GM12874 (cell line): ENCODE results near the gene SPATA31A5.
"Not testable (repeated sequence)": the region's sequence is repeated elsewhere in the genome, so short reads cannot be mapped to it uniquely, and the experiment has no call there.

Experiments used
- TF ChIP-seq, protein P1 (sequence below): IDR thresholded peaks from 2 replicates; pipeline ENCODE4 v1.5.1; 2011; ENCODE audit warnings: low read depth, mild to moderate bottlenecking, control low read depth, low read length, moderate library complexity; ENCODE audit not compliant: insufficient read depth

SPATA31A5 gene

DNA sequence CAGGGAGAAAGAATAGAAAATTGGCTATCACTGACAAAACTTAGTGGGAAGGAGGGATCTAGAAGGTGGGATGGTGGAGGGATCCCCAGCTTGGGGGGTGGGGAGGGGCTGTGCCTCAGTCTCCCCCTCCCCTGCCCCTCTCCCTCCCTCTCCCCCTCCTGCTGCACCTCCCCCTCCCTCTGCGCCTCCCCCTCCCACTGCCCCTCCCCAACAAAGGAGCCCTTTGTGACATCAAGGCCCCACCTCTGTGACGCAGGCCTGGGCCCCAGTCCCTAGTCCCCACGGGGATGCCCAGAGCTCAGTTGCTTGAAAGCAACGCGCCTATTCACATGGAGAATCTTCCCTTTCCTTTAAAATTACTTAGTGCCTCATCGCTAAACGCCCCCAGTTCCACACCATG lies at the start of gene SPATA31A5:
Gene SPATA31A5, plus strand, starts transcription at position 301 of the 400 bp plus-strand sequence. Its CDS starts 29 bp downstream, at position 330.
- TF ChIP-seq, protein P1, sequence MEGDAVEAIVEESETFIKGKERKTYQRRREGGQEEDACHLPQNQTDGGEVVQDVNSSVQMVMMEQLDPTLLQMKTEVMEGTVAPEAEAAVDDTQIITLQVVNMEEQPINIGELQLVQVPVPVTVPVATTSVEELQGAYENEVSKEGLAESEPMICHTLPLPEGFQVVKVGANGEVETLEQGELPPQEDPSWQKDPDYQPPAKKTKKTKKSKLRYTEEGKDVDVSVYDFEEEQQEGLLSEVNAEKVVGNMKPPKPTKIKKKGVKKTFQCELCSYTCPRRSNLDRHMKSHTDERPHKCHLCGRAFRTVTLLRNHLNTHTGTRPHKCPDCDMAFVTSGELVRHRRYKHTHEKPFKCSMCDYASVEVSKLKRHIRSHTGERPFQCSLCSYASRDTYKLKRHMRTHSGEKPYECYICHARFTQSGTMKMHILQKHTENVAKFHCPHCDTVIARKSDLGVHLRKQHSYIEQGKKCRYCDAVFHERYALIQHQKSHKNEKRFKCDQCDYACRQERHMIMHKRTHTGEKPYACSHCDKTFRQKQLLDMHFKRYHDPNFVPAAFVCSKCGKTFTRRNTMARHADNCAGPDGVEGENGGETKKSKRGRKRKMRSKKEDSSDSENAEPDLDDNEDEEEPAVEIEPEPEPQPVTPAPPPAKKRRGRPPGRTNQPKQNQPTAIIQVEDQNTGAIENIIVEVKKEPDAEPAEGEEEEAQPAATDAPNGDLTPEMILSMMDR, result not testable (repeated sequence)
